Endothelial cell of umbilical vein (primary cell): Measurements from ENCODE around the gene NUDCD3. TPM values are rescaled to one million over a fixed set of nuclear protein-coding genes. Genes with fewer than 3 reads are reported as not detected.

ENCODE experiments used
- BruUV-seq: library from RNA; stranded (reverse); fragments of 400-500 nt; replicated peaks from 2 replicates; lab custom pipeline; 2021; lab: Mats Ljungman, UMichigan
- CTCF ChIA-PET: fragments of 300-600, 350-600 bp; sonication (Branson Sonifier 250); formaldehyde crosslinking; loops from one replicate; lab custom pipeline; 2021; ENCODE audit warnings: antibody characterized with exemption, inconsistent platforms; lab: Charles Lee
- POLR2A ChIA-PET: fragments of 300-600, 350-600 bp; sonication (Branson Sonifier 250); formaldehyde crosslinking; loops from one replicate; lab custom pipeline; 2021; ENCODE audit warnings: antibody characterized with exemption, inconsistent platforms; lab: Charles Lee
- DNase-seq: peaks from one replicate; pipeline ENCODE4 v3.0.0-alpha.2; 2011; ENCODE audit warnings: low read depth, low spot score
- FAIRE-seq: peaks from 2 replicates; lab custom pipeline; 2011; peaks lifted over from hg19 to GRCh38; lab: Jason Lieb, UNC
- H2AFZ ChIP-seq: 2 replicates; pipeline ENCODE4 v1.6.0; 2012; ENCODE audit warnings: low read depth, low read length, control low read depth, inconsistent platforms
- H3K27ac ChIP-seq: 2 replicates; pipeline ENCODE4 v1.5.1; 2011; ENCODE audit warnings: low read depth, mild to moderate bottlenecking, control low read depth, low read length, moderate library complexity; ENCODE audit not compliant: insufficient read depth
- H3K27me3 ChIP-seq, 2 experiments: 2 replicates each; pipeline versions ENCODE4 v1.6.0 to v1.6.1; 2011; ENCODE audit warnings: low read length in 2 of 2, mixed read lengths in 1 of 2; ENCODE audit not compliant: control insufficient read depth in 2 of 2, insufficient read depth in 2 of 2
- H3K36me3 ChIP-seq, 2 experiments: 2 replicates in 1 of 2; 3 replicates in 1 of 2; pipeline ENCODE4 v1.5.1; 2011; ENCODE audit warnings: low read length in 2 of 2, mild to moderate bottlenecking in 1 of 2, moderate library complexity in 1 of 2; ENCODE audit not compliant: control insufficient read depth in 2 of 2, insufficient read depth in 2 of 2; ENCODE audit errors: extremely low read depth in 1 of 2
- H3K4me1 ChIP-seq: 3 replicates; pipeline ENCODE4 v1.5.1; 2011; ENCODE audit warnings: mild to moderate bottlenecking, low read length; ENCODE audit not compliant: control insufficient read depth, insufficient read depth; ENCODE audit errors: extremely low read depth
- H3K4me2 ChIP-seq: 2 replicates; pipeline ENCODE4 v1.6.1; 2011; ENCODE audit warnings: low read length, control low read depth, mixed read lengths; ENCODE audit not compliant: insufficient read depth
- H3K4me3 ChIP-seq, 3 experiments: fragments of 200-600 bp in 1 of 3; sonication (generic), shearing (Covaris generic) in 1 of 3; replicated peaks in 1 of 3; 2 replicates each; pipeline ENCODE4 v1.5.1; 2011 to 2016; ENCODE audit warnings: control low read depth in 3 of 3, low read length in 3 of 3, mild to moderate bottlenecking in 2 of 3, inconsistent platforms in 1 of 3, low read depth in 1 of 3, moderate library complexity in 1 of 3; ENCODE audit not compliant: insufficient read depth in 1 of 3
- H3K79me2 ChIP-seq: 2 replicates; pipeline ENCODE4 v1.6.0; 2012; ENCODE audit warnings: low read length, inconsistent platforms; ENCODE audit not compliant: control insufficient read depth, insufficient read depth
- H3K9ac ChIP-seq: replicated peaks from 2 replicates; pipeline ENCODE3; 2011; ENCODE audit warnings: low read length, control low read depth; ENCODE audit not compliant: insufficient read depth; ENCODE audit errors: extremely low read depth
- H3K9me1 ChIP-seq: replicated peaks from 3 replicates; pipeline ENCODE4 v1.6.0; 2011; ENCODE audit warnings: mild to moderate bottlenecking, low read length; ENCODE audit not compliant: control insufficient read depth, insufficient read depth; ENCODE audit errors: extremely low read depth
- H3K9me3 ChIP-seq: replicated peaks from 2 replicates; pipeline ENCODE4 v1.5.1; 2012; ENCODE audit warnings: low read length, inconsistent platforms; ENCODE audit not compliant: control insufficient read depth, insufficient read depth
- H4K20me1 ChIP-seq: replicated peaks from 2 replicates; pipeline ENCODE3; 2011; ENCODE audit warnings: mild to moderate bottlenecking, low read length; ENCODE audit not compliant: control insufficient read depth, insufficient read depth; ENCODE audit errors: extremely low read depth
- CTCF ChIP-seq, 2 donors: IDR thresholded peaks; 1 replicate in 1 of 2; 2 replicates in 1 of 2; pipeline ENCODE4 v1.5.1; 2011; ENCODE audit warnings: low read length in 2 of 2, mild to moderate bottlenecking in 2 of 2, moderate library complexity in 2 of 2, control low read depth in 1 of 2, inconsistent platforms in 1 of 2, low read depth in 1 of 2; ENCODE audit not compliant: insufficient read depth in 1 of 2; ENCODE audit errors: extremely low read depth in 1 of 2
- EZH2 ChIP-seq: IDR thresholded peaks from 2 replicates; pipeline ENCODE4 v1.6.1; 2012; ENCODE audit warnings: borderline replicate concordance, low read depth, mild to moderate bottlenecking, moderate library complexity, low read length, inconsistent platforms; ENCODE audit not compliant: severe bottlenecking
- FOS ChIP-seq: IDR thresholded peaks from 2 replicates; pipeline ENCODE4 v1.6.1; 2011; ENCODE audit warnings: mild to moderate bottlenecking, low read length, moderate library complexity, borderline replicate concordance; ENCODE audit not compliant: insufficient read depth
- GATA2 ChIP-seq: IDR thresholded peaks from 2 replicates; pipeline ENCODE4 v1.7.0; 2011; ENCODE audit warnings: low read depth, mild to moderate bottlenecking, moderate library complexity, mixed read lengths, low read length; ENCODE audit not compliant: insufficient read length, insufficient read depth
- JUN ChIP-seq: IDR thresholded peaks from 2 replicates; pipeline ENCODE4 v1.6.1; 2011; ENCODE audit warnings: borderline replicate concordance, low read depth; ENCODE audit not compliant: insufficient read length, insufficient read depth
- MAX ChIP-seq: IDR thresholded peaks from 2 replicates; pipeline ENCODE4 v1.6.1; 2011; ENCODE audit not compliant: insufficient read depth, insufficient read length
- MYC ChIP-seq: IDR thresholded peaks from one replicate; pipeline ENCODE4 v1.6.1; 2011; ENCODE audit warnings: mild to moderate bottlenecking, low read depth, low read length
- POLR2A ChIP-seq: IDR thresholded peaks from 2 replicates; pipeline ENCODE4 v1.6.1; 2012; ENCODE audit warnings: low read depth, mild to moderate bottlenecking, control low read depth, low read length
- POLR2AphosphoS5 ChIP-seq: IDR thresholded peaks from 2 replicates; pipeline ENCODE4 v1.6.1; 2012; ENCODE audit warnings: low read depth, mild to moderate bottlenecking, control low read depth, low read length, moderate library complexity; ENCODE audit not compliant: insufficient read depth
- dilution Hi-C: fragments of 300-500 bp; cut with MboI; formaldehyde crosslinking; loops from one replicate; pipeline ENCODE4 v1.15.0; 2019; ENCODE audit warnings: low sequenced_read_pairs; ENCODE audit not compliant: extremely low pct_ligation_motif_present
- intact Hi-C: fragments of 100-400 bp; cut with micrococcal nuclease; formaldehyde crosslinking; loops from one replicate; pipeline ENCODE4 v1.10.0; 2022
- polyA plus RNA-seq, 4 experiments: library from polyadenylated mRNA; depleted of rRNA in 3 of 4; stranded (reverse) in 3 of 4; unstranded in 1 of 4; fragments of >200 nt; gene quantifications; 2 replicates each; pipeline versions ENCODE4 v1.2.1 to v1.2.3, GENCODE V29; 2011 to 2012; ENCODE audit warnings: missing spikeins in 1 of 4
- total RNA-seq: library from RNA; stranded (reverse); gene quantifications from 2 replicates; pipeline ENCODE4 v1.2.3, GENCODE V29; 2021

The NUDCD3 gene
- total and polyA plus RNA-seq, 2 donors (not counting 3 experiments of a cell fraction or from before 2014, with no cell fraction given): 50.6 to 137 TPM

- H3K79me2 ChIP-seq: no peaks in the 10 kb centered on the region
- DNase-seq (no peak), FAIRE-seq (peak; percentile 64)
- peaks cover 11% of the 10 kb centered on the region for H3K4me1 ChIP-seq
- ChIA-PET CTCF (interaction anchor here (1.1 to 1.6 kb wide), 3 partner anchors 15 to 196 kb away, joined by 3 to 5 read pairs (median 3); no protein-coding TSS in a partner anchor), POLR2A (no interaction called here)
- H3K9me3 ChIP-seq: no peaks in the 10 kb centered on the region
- H3K27ac ChIP-seq: no peak overlapping the region
- H4K20me1 ChIP-seq: no peaks in the 10 kb centered on the region
- TF ChIP-seq MAX: no peak
- no peak for TF ChIP-seq MYC
- peak; percentile 64 for TF ChIP-seq JUN
- TF ChIP-seq EZH2: no peak
- no peak for TF ChIP-seq POLR2AphosphoS5
- peak; percentile 64 for TF ChIP-seq GATA2
- TF ChIP-seq CTCF (IDR thresholded peaks at IDR 0.05; ENCODE audit: extremely low read depth in 1 of 2, insufficient read depth in 1 of 2, low read depth in 1 of 2, low read length in 2 of 2): no peak
- no peak for TF ChIP-seq POLR2A
- TF ChIP-seq FOS: peak; percentile 63
- intact Hi-C loops: no loop called here
- dilution Hi-C loops: no loop called here
- no peak overlapping the region for H3K4me3 ChIP-seq
- no peak overlapping the region for H2AFZ ChIP-seq
- no TSS peak for BruUV-seq
- H3K36me3 ChIP-seq: no peaks in the 10 kb centered on the region
- H3K4me2 ChIP-seq: peak overlapping the region; percentile 14
- no peaks in the 10 kb centered on the region for H3K27me3 ChIP-seq
- no peak overlapping the region for H3K9ac ChIP-seq
- no peaks in the 10 kb centered on the region for H3K9me1 ChIP-seq
Measured at GRCh38 chr7:44368885-44369284, 121.6 kb downstream of the NUDCD3 start.
